ENCODE measurements around the gene COX14.

Gene COX14

GRCh38 chr12:50110127-50110761 lies 1.8 kb upstream of the COX14 start:
- no peak for TF ChIP-seq GATA3 (IDR thresholded peaks at IDR 0.05; ENCODE audit: low read depth, low read length)
- no peak for TF ChIP-seq GATA2 (IDR thresholded peaks at IDR 0.05; ENCODE audit: low read depth, low read length)

- TF ChIP-seq GATA3 (IDR thresholded peaks at IDR 0.05; ENCODE audit: low read depth, low read length) (no peak), GATA2 (IDR thresholded peaks at IDR 0.05; ENCODE audit: low read depth, low read length) (no peak)
Observed at GRCh38 chr12:50110762-50111351, 1.2 kb upstream of the COX14 start.

DNA sequence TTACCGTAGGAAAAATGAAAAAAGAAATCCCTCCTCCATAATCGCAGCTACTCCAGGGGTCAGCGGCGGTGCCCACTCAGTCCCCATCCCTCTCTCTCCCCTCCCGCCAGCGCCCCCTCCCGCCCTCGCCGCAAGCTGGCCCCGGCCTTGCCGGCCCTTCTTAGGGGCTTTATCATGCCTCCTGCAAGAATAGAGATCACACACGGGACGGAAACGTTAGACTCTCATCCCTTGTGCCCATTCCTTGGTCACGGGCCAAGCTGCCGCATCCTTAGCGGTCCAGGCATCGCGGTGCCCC lies 692 bp upstream of the COX14 start:
- TF ChIP-seq GATA2 (IDR thresholded peaks at IDR 0.05; ENCODE audit: low read depth, low read length) (no peak), GATA3 (IDR thresholded peaks at IDR 0.05; ENCODE audit: low read depth, low read length) (no peak)

- TF ChIP-seq GATA3 (IDR thresholded peaks at IDR 0.05; ENCODE audit: low read depth, low read length) (no peak), GATA2 (IDR thresholded peaks at IDR 0.05; ENCODE audit: low read depth, low read length) (no peak)
Observed at GRCh38 chr12:50112456-50113218, 601 bp downstream of the COX14 start.

DNA sequence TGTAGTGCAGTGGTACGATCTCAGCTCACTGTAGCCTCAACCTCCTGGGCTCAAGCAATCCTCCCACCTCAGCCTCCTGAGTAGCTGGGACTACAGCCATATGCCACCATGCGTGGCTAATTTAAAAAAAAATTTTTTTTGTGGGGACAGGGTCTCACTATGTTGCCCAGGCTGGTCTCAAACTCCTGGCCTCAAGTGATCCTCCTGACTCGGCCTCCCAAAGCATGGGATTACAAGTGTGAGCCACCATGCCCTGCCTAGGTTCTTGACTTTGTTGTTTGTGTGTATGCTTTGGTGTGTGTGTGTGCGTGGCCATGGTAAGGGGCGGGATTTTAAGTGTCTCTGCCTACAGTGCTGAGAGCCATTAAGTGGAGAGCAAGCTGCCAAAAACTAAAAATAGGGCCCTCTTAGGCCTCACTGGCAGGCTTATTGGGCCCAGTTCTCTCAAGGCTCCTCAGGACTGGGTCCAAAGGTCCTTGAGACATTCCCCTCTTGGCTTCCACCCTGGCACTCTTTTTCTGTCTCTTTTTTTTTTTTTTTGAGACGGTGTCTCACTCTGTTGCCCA lies 5.1 kb downstream of the COX14 start:
- TF ChIP-seq GATA3 (IDR thresholded peaks at IDR 0.05; ENCODE audit: low read depth, low read length), result no peak
- no peak for TF ChIP-seq GATA2 (IDR thresholded peaks at IDR 0.05; ENCODE audit: low read depth, low read length)

DNA sequence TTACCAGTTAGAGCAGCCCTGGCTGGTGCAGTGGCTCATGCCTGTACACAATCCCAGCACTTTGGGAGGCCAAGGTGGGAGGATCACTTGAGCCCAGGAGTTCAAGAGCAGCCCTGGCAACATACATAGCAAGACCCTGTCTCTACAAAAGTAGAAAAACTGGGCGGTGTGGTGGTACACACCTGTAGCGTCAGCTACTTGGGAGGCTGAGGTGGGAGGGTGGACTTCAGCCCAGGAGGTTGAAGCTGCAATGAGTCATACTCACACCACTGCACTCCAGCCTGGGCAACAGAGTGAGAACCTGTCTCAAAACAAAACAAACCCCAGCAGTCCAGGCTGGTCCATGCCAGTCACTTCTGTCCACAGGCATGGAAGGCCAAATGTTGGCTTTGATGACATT lies 7.4 kb downstream of the COX14 start:
- TF ChIP-seq GATA2 (IDR thresholded peaks at IDR 0.05; ENCODE audit: low read depth, low read length) (no peak), GATA3 (IDR thresholded peaks at IDR 0.05; ENCODE audit: low read depth, low read length) (no peak)

DNA sequence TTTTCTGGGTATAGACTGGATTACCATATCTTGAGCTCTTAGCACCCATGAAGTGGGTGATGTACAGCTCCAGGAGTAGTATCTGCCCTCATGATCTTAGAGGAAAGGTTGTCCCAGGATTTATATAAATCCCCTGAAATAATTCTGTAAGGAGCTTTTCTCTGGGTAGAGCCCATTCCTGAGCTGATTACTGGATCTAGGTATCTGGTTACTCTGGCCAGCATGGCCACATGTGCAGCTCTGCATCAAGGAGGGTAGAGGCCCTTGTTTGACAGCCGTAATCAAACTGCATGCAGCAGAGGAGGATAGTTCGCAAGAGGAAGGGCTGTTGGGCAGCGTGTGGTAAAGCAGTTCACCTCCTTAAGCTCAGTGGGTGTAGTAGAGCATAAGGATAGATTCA lies 8.5 kb downstream of the COX14 start:
- no peak for TF ChIP-seq GATA3 (IDR thresholded peaks at IDR 0.05; ENCODE audit: low read depth, low read length)
- TF ChIP-seq GATA2 (IDR thresholded peaks at IDR 0.05; ENCODE audit: low read depth, low read length), result no peak

- TF ChIP-seq GATA2 (IDR thresholded peaks at IDR 0.05; ENCODE audit: low read depth, low read length) (no peak), GATA3 (IDR thresholded peaks at IDR 0.05; ENCODE audit: low read depth, low read length) (no peak)
Observed at GRCh38 chr12:50120953-50121352, 8.9 kb downstream of the COX14 start.

- TF ChIP-seq GATA2 (IDR thresholded peaks at IDR 0.05; ENCODE audit: low read depth, low read length) (no peak), GATA3 (IDR thresholded peaks at IDR 0.05; ENCODE audit: low read depth, low read length) (no peak)
Observed at GRCh38 chr12:50121641-50122040, 9.6 kb downstream of the COX14 start.

- no peak for TF ChIP-seq GATA2 (IDR thresholded peaks at IDR 0.05; ENCODE audit: low read depth, low read length)
- no peak for TF ChIP-seq GATA3 (IDR thresholded peaks at IDR 0.05; ENCODE audit: low read depth, low read length)
Observed at GRCh38 chr12:50123203-50123602, 11.2 kb downstream of the COX14 start.

DNA sequence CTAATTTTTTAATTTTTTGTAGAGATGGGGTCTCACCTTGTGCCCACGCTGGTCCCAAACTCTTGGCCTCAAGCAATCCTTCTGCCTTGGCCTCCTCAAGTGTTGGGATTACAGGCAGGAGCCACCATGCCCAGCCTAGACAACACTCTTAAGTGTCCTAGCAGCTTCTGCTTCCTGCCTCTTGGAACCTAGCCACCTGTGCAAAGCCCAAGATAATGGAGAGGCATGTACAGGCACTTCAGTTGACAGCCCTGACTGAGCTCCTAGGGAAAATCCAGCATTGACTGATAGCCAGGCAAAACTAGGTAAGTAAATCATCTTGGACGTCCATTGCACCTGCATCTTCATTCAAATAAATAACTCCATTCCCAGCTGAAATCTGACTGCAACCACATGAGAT lies 15.5 kb downstream of the COX14 start:
- TF ChIP-seq GATA2 (IDR thresholded peaks at IDR 0.05; ENCODE audit: low read depth, low read length) (no peak), GATA3 (IDR thresholded peaks at IDR 0.05; ENCODE audit: low read depth, low read length) (no peak)

DNA sequence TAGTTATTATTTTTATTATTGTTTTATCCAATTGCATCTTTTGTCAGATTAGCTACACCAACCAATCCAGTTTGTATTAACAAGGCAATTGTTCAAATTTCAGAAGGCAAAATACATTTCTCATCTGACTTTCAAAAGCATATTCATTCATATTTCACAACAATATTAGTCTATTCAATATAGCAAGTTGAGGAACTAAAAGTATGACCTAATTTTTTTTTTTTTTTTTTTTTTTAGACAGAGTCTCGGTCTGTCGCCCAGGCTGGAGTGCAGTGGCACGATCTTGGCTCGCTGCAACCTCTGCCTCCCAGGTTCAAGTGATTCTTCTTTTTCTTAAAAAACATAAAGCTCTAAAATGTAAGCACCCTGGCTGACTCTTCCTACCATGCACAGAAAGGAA lies 17.3 kb downstream of the COX14 start:
- TF ChIP-seq GATA3 (IDR thresholded peaks at IDR 0.05; ENCODE audit: low read depth, low read length), result no peak
- TF ChIP-seq GATA2 (IDR thresholded peaks at IDR 0.05; ENCODE audit: low read depth, low read length), result no peak

DNA sequence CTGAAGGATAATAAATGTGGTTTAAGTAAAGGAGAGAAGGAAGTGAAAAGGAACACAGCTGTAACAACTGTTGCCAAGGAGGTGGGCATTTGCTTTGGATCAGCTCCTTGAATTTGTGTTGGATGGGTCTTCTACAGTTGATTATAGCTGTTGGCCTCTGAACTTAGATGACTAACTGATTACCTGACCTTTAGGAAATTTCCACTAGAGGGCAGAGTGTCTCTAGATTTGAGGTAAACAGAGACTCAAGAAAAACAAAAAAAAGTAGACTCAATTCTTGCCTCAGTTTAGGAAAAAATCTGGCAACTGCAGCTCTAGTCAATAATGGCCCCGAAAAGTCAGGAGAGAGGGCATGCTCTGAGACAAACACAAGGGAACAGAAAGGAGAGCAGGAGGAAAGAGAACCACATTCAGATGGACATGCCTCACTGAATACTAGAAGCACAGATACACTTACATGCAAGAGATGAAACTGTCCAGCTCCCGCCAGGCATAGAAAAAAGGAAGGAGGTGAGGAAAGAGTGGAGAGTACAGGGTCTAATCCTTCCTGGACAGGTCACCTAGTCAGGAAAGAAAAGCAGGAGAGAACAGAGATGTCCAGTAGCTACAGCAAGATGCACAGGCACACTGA lies 20.6 kb downstream of the COX14 start:
- TF ChIP-seq GATA2 (IDR thresholded peaks at IDR 0.05; ENCODE audit: low read depth, low read length) (no peak), GATA3 (IDR thresholded peaks at IDR 0.05; ENCODE audit: low read depth, low read length) (no peak)

DNA sequence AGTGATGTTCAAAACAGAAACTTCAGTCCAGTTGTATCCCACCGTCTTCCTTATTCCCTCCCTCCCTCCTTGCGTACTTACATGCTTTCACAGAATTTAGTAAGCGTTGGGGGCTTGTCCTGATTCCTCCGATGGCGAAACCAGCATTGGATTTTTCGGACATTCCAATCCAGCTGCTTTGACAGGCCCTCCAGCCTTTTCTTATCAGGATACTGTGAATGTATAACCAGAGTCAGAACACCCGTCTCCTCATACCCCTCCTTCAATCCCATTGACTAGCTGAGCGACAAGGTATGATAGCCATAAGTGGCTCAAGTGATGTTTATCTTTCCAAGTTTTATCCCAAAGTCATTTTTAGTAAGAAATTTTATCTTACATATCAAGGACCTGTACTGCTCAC lies 31.0 kb downstream of the COX14 start:
- no peak for TF ChIP-seq GATA2 (IDR thresholded peaks at IDR 0.05; ENCODE audit: low read depth, low read length)
- TF ChIP-seq GATA3 (IDR thresholded peaks at IDR 0.05; ENCODE audit: low read depth, low read length), result no peak
